ENCODE data around the gene DLST.
"Not testable (repeated sequence)": the region's sequence is repeated elsewhere in the genome, so short reads cannot be mapped to it uniquely, and the experiment has no call there.

DLST gene

DNA sequence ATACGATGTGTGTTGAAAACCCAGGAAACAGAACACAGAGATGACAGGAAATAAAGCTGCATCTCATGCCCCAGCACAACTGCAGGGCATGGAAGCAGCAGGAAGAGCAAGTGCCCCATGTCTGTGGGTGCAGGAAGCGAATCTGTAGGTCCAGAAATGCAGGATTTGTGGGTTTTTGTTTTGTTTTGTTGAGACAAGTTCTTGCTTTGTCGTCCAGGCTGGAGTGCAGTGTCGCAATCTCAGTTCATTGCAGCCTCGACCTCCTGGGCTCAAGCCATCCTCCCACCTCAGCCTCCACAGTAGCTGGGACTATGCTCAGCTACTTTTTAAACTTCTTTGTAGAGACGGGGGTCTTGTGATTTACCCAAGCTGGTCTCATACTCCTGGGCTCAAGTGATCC, 47.5 kb downstream of the DLST start:
- Histone ChIP-seq H3K79me2 (ENCODE audit: control insufficient read depth, insufficient read depth, low read length, unreplicated experiment) (no peaks in the 10 kb centered on the region), H3K27me3 (ENCODE audit: insufficient read depth, low read length) (no peaks in the 10 kb centered on the region), H3K27ac (ENCODE audit: low read depth, low read length) (no peak overlapping the region), H3K4me3 (ENCODE audit: low read depth, low read length) (no peak overlapping the region), H2AFZ (ENCODE audit: low read length, unreplicated experiment) (no peak overlapping the region), H3K36me3 (ENCODE audit: insufficient read depth, low read length) (no peaks in the 10 kb centered on the region), H3K4me1 (ENCODE audit: control insufficient read depth, insufficient read depth, low read length, unreplicated experiment) (peaks cover 6% of the 10 kb centered on the region)

DNA sequence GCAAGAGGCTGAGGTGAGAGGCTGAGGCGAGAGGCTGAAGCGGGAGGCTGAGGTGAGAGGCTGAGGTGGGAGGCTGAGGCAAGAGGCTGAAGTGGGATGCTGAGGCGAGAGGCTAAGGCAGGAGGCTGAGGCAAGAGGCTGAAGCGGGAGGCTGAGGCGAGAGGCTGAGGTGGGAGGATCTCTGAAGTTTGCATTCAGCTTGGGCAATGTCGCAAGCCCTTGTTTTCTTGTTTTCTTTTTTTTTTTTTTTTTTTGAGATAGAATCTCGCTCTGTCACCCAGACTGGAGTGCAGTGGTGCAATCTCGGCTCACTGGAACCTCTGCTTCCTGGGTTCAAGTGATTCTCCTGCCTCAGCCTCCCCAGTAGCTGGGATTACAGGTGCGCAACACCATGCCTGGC, 50.0 kb downstream of the DLST start:
- not testable (repeated sequence) for H3K4me1 ChIP-seq (ENCODE audit: control insufficient read depth, insufficient read depth, low read length, unreplicated experiment); H3K27me3 ChIP-seq (ENCODE audit: insufficient read depth, low read length); H3K27ac ChIP-seq (ENCODE audit: low read depth, low read length); H3K79me2 ChIP-seq (ENCODE audit: control insufficient read depth, insufficient read depth, low read length, unreplicated experiment); H3K4me3 ChIP-seq (ENCODE audit: low read depth, low read length); H3K36me3 ChIP-seq (ENCODE audit: insufficient read depth, low read length); H2AFZ ChIP-seq (ENCODE audit: low read length, unreplicated experiment)

DNA sequence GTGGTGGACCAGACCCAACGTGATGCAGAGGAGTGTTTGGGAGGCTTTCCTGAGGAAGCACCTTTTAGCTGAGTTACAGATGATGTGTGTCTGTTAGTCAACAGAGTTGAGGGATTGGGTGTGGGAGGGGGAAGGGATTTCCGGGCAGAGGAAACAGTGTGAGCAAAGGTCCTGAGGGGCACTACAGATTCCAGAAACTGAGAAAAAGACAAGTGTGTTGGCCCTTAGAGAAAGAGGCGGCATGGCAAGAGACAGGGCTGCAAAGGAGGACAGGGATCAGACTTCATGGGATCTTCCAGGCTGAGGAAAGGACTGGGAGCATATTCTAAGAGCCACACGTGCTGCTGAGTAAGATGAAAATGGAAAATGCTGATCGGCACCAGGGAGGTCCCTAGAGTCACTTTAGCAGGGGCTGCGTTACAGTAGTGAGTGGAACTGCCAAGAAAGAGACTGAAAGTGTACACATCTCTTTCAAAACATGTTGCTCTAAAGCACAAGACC, 50.7 kb downstream of the DLST start:
- H3K79me2 ChIP-seq (ENCODE audit: control insufficient read depth, insufficient read depth, low read length, unreplicated experiment): no peaks in the 10 kb centered on the region
- peaks cover 6% of the 10 kb centered on the region for H3K4me1 ChIP-seq (ENCODE audit: control insufficient read depth, insufficient read depth, low read length, unreplicated experiment)
- H2AFZ ChIP-seq (ENCODE audit: low read length, unreplicated experiment): peak overlapping the region; percentile 55
- H3K27me3 ChIP-seq (ENCODE audit: insufficient read depth, low read length): no peaks in the 10 kb centered on the region
- no peak overlapping the region for H3K27ac ChIP-seq (ENCODE audit: low read depth, low read length)
- H3K36me3 ChIP-seq (ENCODE audit: insufficient read depth, low read length): no peaks in the 10 kb centered on the region
- H3K4me3 ChIP-seq (ENCODE audit: low read depth, low read length): no peak overlapping the region

DNA sequence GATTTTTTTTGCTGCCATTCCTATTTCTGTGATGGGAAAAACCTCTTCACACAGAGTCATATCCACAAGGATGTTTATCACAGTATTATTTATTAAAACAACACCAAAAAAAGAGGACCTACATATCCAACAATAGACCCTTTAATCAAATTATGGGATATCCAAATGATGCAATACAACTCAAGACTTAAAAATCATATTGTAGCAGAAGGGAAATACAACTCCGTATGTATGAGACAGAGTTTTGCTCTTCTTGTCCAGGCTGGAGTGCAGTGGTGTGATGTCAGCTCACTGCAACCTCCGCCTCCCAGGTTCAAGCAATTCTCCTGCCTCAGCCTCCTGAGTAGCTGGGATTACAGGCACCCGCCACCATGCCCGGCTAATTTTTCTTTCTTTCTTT, 51.2 kb downstream of the DLST start:
- H3K36me3 ChIP-seq (ENCODE audit: insufficient read depth, low read length); H3K27me3 ChIP-seq (ENCODE audit: insufficient read depth, low read length); H3K4me1 ChIP-seq (ENCODE audit: control insufficient read depth, insufficient read depth, low read length, unreplicated experiment); H2AFZ ChIP-seq (ENCODE audit: low read length, unreplicated experiment); H3K4me3 ChIP-seq (ENCODE audit: low read depth, low read length); H3K79me2 ChIP-seq (ENCODE audit: control insufficient read depth, insufficient read depth, low read length, unreplicated experiment); H3K27ac ChIP-seq (ENCODE audit: low read depth, low read length): not testable (repeated sequence)

DNA sequence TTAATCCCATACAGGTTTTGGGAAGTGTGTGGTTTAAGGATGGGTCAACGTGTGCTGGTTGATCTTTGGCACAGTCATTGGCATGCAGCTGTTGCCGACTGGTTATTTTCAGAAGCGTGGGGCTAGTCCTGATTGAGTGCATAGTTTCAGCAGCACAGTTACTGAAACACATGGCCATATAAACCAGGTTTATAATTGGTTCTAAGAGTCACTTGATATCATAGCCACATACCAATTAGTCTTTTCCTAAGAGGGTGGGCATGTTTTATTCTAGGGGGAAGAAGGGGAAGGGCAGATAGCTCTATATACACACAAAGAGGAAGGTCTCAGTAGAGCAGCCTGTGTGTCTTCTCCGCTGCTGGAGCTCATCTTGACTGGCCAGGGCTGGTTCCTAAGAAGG, 52.3 kb downstream of the DLST start:
- Histone ChIP-seq H3K36me3 (ENCODE audit: insufficient read depth, low read length) (no peaks in the 10 kb centered on the region), H3K4me3 (ENCODE audit: low read depth, low read length) (no peak overlapping the region), H2AFZ (ENCODE audit: low read length, unreplicated experiment) (no peak overlapping the region), H3K4me1 (ENCODE audit: control insufficient read depth, insufficient read depth, low read length, unreplicated experiment) (peaks cover 7% of the 10 kb centered on the region), H3K27ac (ENCODE audit: low read depth, low read length) (no peak overlapping the region), H3K79me2 (ENCODE audit: control insufficient read depth, insufficient read depth, low read length, unreplicated experiment) (no peaks in the 10 kb centered on the region), H3K27me3 (ENCODE audit: insufficient read depth, low read length) (no peaks in the 10 kb centered on the region)

DNA sequence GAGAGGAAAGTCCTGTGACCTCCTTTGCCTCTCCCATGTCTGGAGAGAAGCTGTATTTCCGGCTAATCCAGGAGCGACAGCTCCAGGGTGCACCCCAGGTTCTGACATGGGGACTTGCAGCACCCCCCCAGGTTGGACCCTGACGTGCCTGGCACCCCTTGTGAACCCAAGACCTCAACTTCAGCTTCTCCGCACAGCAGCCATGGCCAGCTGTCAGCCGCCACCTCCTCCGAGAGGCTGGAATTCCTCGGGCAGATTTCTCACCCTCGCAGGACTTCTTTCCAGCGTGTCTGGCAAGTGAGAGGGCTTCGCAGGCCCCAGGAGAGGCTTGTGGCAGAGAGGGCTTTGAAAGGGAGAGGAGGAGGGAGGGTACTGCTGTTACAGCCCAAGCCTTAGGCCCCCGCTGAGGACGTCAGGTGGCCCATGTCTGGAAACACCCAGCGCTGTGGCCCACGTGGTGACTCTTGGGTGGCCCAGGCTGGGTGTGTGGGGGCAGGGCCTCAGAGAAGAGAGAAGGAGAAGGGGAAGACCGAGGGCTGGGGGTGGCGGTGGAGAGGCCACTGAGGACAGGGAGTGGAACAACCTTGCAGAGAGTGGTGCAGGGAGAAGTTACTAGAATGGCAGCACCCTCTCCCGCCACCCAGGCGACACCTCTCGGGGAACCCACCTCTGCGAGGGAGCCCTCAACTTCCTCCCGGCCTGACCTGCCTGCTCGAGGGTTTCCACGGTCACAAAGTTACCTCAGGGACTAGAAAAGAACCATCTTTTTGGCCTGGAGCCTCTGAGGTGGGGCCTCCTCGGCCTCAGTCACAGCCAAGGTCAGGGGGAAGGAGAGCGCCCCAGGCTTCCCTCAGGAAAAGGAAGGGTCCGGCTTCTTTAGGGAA, 53.0 kb downstream of the DLST start:
- Histone ChIP-seq H3K4me3 (ENCODE audit: low read depth, low read length) (no peak overlapping the region), H3K27ac (ENCODE audit: low read depth, low read length) (no peak overlapping the region)

DNA sequence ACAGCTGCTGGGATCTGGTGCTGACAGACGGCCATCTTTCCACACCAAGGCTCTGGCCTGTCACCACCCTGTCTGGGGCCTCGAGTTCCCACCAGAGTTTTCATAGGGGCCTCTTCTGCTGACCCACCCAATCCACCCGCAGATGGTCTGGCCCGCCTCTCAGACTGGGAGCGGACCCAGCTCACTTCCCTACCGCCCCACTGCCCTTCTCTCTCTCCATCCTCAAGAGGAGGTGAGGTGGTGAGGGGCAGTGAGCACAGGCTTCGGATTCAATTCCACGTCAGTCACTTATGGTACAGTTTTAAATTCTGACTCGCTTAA, 53.6 kb downstream of the DLST start:
- Histone ChIP-seq H3K36me3 (ENCODE audit: insufficient read depth, low read length) (no peaks in the 10 kb centered on the region), H3K79me2 (ENCODE audit: control insufficient read depth, insufficient read depth, low read length, unreplicated experiment) (no peaks in the 10 kb centered on the region), H3K4me3 (ENCODE audit: low read depth, low read length) (no peak overlapping the region), H3K27me3 (ENCODE audit: insufficient read depth, low read length) (no peaks in the 10 kb centered on the region), H3K27ac (ENCODE audit: low read depth, low read length) (no peak overlapping the region), H2AFZ (ENCODE audit: low read length, unreplicated experiment) (no peak overlapping the region), H3K4me1 (ENCODE audit: control insufficient read depth, insufficient read depth, low read length, unreplicated experiment) (peaks cover 20% of the 10 kb centered on the region)

More for the DNA sequence above, 53.0 kb downstream of the DLST start:
- no peak overlapping the region for H2AFZ ChIP-seq (ENCODE audit: low read length, unreplicated experiment)
- H3K79me2 ChIP-seq (ENCODE audit: control insufficient read depth, insufficient read depth, low read length, unreplicated experiment): no peaks in the 10 kb centered on the region
- no peaks in the 10 kb centered on the region for H3K36me3 ChIP-seq (ENCODE audit: insufficient read depth, low read length)
- peaks cover 14% of the 10 kb centered on the region for H3K4me1 ChIP-seq (ENCODE audit: control insufficient read depth, insufficient read depth, low read length, unreplicated experiment)
- H3K27me3 ChIP-seq (ENCODE audit: insufficient read depth, low read length): no peaks in the 10 kb centered on the region

DNA sequence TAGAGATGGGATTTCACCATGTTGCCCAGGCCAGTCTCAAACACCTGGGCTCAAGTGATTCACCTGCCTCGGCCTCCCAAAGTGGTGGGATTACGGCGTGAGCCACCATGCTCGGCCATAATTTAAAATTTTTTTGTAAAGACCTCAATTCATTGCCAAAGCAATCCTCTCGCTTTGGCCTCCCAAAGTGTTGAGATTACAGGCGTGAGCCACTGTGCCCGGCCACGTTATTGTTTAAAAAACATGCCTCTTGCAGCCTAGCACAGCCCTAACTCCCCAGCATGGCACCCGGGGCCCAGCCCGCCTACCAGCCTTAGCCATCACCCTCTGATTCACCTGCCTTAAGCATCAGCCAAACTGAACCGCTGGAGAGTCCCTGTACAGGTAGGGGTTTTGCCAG, 54.4 kb downstream of the DLST start:
- no peaks in the 10 kb centered on the region for H3K27me3 ChIP-seq (ENCODE audit: insufficient read depth, low read length)
- H3K4me3 ChIP-seq (ENCODE audit: low read depth, low read length): no peak overlapping the region
- peaks cover 25% of the 10 kb centered on the region for H3K4me1 ChIP-seq (ENCODE audit: control insufficient read depth, insufficient read depth, low read length, unreplicated experiment)
- H3K79me2 ChIP-seq (ENCODE audit: control insufficient read depth, insufficient read depth, low read length, unreplicated experiment): no peaks in the 10 kb centered on the region
- no peaks in the 10 kb centered on the region for H3K36me3 ChIP-seq (ENCODE audit: insufficient read depth, low read length)
- no peak overlapping the region for H3K27ac ChIP-seq (ENCODE audit: low read depth, low read length)
- H2AFZ ChIP-seq (ENCODE audit: low read length, unreplicated experiment): no peak overlapping the region

DNA sequence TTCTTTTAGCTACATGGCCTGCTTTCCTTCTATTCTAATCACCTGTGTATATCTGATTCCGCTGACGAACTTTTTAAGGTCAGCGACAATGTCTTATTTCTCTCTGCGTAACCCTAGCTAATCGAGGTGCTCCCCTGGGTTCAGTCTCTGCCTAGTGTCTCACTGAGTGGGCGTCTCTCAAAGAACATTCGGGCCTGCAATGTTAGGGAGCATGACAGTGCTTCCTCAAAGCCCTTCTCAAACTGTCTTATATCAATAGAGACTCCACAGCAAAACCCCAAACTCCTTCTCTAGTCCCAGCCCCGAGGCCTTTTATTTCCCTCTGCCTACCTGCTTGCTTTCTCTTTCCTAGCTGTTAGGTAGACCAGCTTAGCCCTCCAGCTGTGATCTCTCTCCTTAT, 55.0 kb downstream of the DLST start:
- H2AFZ ChIP-seq (ENCODE audit: low read length, unreplicated experiment): no peak overlapping the region
- H3K27ac ChIP-seq (ENCODE audit: low read depth, low read length): no peak overlapping the region
- H3K27me3 ChIP-seq (ENCODE audit: insufficient read depth, low read length): no peaks in the 10 kb centered on the region
- no peak overlapping the region for H3K4me3 ChIP-seq (ENCODE audit: low read depth, low read length)
- no peaks in the 10 kb centered on the region for H3K79me2 ChIP-seq (ENCODE audit: control insufficient read depth, insufficient read depth, low read length, unreplicated experiment)
- H3K36me3 ChIP-seq (ENCODE audit: insufficient read depth, low read length): no peaks in the 10 kb centered on the region
- H3K4me1 ChIP-seq (ENCODE audit: control insufficient read depth, insufficient read depth, low read length, unreplicated experiment): peaks cover 31% of the 10 kb centered on the region

DNA sequence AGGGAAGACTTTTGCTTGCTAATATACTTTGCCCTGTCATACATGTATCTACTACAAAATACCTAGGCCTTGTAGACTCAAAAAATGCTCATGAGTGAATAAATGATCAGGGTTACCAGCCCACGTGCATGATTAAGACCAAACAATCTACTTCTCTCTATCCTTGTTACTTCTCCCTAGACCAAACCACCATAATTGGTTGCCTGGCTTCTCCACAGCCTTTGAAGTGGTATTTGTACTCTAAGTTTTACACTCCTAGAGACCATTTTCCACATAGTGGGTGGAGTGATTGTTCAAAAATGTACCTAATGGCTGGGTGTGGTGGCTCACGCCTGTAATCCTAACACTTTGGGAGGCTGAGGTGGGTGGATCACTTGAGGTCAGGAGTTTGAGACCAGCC, 55.5 kb downstream of the DLST start:
- H3K27me3 ChIP-seq (ENCODE audit: insufficient read depth, low read length): no peaks in the 10 kb centered on the region
- no peak overlapping the region for H3K4me3 ChIP-seq (ENCODE audit: low read depth, low read length)
- peaks cover 35% of the 10 kb centered on the region for H3K4me1 ChIP-seq (ENCODE audit: control insufficient read depth, insufficient read depth, low read length, unreplicated experiment)
- H3K27ac ChIP-seq (ENCODE audit: low read depth, low read length): no peak overlapping the region
- no peaks in the 10 kb centered on the region for H3K36me3 ChIP-seq (ENCODE audit: insufficient read depth, low read length)
- H2AFZ ChIP-seq (ENCODE audit: low read length, unreplicated experiment): no peak overlapping the region
- H3K79me2 ChIP-seq (ENCODE audit: control insufficient read depth, insufficient read depth, low read length, unreplicated experiment): no peaks in the 10 kb centered on the region
